ENCODE results near the gene DYNC2I2.
"Not testable (repeated sequence)": the region's sequence is repeated elsewhere in the genome, so short reads cannot be mapped to it uniquely, and the experiment has no call there.

Gene DYNC2I2

DNA sequence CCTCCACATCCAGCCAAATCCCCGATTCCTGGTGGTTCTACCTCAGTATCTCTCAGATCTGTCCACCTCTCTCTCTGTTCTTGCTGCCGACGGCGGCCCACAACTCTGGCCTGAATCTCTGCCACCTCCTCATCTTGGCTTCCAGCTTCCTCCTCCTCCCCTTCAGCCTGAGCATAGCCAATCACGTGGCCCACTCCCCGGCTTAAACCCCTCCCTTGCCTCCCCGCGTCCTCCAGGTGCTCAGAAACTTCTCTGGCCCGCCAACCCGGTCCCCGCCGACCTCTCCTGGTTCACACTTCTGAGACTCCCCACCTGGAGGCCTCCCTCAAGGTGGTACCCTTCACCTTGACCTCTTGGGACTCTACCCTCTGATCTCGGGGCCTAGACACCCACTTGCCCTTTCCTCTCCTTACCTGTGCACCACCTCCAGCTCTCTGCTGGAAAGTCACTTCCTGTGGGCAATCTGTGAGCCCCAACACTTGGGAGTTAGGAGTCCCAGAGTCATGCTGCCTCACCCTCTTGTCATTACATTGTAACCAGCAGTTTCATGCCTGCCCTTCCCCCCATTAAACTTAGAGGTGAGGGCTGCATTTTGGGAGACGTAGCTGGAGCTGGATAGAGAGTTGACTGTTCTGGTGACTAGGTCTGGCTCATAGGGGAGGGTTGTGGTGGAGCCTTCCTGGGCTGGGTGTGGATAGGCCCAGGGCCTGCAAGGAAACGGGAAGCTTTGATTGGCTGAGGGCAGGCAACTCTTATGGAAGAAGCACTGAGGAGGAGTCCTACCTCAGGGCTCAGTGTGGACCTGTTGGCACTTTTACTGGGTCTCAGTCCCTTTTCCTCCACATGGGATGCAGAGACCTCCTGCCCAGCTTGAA lies 27.9 kb upstream of the DYNC2I2 start:
- peak overlapping the region; percentile 18 for H3K27ac ChIP-seq (ENCODE audit: low read depth, low read length)

DNA sequence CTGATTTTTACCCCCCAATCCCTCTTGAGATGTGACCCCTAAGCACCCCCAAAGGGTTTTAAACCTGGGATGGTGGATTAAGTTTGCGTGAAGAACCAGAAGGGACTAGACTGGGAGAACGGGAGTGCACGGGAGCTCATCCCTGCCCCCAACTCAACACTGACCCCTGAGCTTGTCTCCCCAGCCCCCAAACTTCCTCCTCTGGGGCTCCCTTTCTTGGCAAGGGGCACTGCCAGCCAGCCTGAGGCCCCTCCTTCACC lies 27.3 kb upstream of the DYNC2I2 start:
- no peaks in the 10 kb centered on the region for H3K36me3 ChIP-seq (ENCODE audit: insufficient read depth, low read length)
- peak overlapping the region; percentile 18 for H3K27ac ChIP-seq (ENCODE audit: low read depth, low read length)
- peak overlapping the region; percentile 45 for H3K9ac ChIP-seq (ENCODE audit: low read length)
- H3K27me3 ChIP-seq (ENCODE audit: control insufficient read depth in 1 of 2, insufficient read depth in 2 of 2, low read length in 2 of 2), result no peaks in the 10 kb centered on the region
- H3K9me3 ChIP-seq (ENCODE audit: low read length), result no peaks in the 10 kb centered on the region
- peaks cover 13% of the 10 kb centered on the region for H3K4me1 ChIP-seq (ENCODE audit: insufficient read depth, low read length)
- peak overlapping the region; percentile 39 to 81 for H3K4me3 ChIP-seq (ENCODE audit: low read depth in 1 of 2, low read length in 2 of 2)

More for the DNA sequence above, 27.9 kb upstream of the DYNC2I2 start:
- Histone ChIP-seq H3K27me3 (ENCODE audit: control insufficient read depth in 1 of 2, insufficient read depth in 2 of 2, low read length in 2 of 2) (no peaks in the 10 kb centered on the region), H3K9me3 (ENCODE audit: low read length) (no peaks in the 10 kb centered on the region), H3K36me3 (ENCODE audit: insufficient read depth, low read length) (no peaks in the 10 kb centered on the region), H3K4me3 (ENCODE audit: low read depth in 1 of 2, low read length in 2 of 2) (peak overlapping the region; percentile 39 to 81), H3K4me1 (ENCODE audit: insufficient read depth, low read length) (peaks cover 13% of the 10 kb centered on the region), H3K9ac (ENCODE audit: low read length) (peak overlapping the region; percentile 45)

DNA sequence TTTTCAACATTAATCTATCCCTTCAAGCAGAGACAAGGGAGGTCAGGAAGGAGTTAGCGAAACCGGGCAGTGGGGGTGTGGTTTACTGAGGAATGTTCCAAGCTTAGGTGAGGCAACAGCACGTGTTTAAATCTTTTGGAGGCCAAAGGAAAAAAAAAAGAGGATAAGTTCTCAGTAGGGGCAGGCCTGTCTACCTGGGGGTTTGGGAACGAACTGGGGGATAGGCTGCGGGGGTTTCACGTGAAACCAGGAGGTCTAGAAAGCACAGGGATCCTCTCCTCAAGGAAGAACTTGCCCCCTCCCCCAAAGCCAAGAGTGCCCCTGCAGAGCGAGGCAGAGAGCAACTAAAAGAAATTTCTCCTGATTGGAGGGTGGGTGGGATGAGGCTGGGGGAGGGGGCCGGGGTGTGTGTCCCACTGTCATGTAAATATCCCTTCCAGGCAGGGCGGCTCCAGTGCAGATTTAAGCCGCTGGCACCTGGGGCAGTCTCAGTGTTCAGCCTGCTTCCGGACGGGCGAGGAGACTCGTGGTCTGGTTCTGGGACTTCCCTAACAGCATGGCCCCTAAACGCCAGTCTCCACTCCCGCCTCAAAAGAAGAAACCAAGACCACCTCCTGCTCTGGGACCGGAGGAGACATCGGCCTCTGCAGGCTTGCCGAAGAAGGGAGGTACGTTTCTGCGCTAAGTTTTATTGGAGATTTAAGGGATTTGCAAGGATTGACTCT lies 26.9 kb upstream of the DYNC2I2 start:
- Histone ChIP-seq H3K4me1 (ENCODE audit: insufficient read depth, low read length) (peaks cover 13% of the 10 kb centered on the region), H3K9me3 (ENCODE audit: low read length) (no peaks in the 10 kb centered on the region), H3K27me3 (ENCODE audit: control insufficient read depth in 1 of 2, insufficient read depth in 2 of 2, low read length in 2 of 2) (no peaks in the 10 kb centered on the region), H3K4me3 (ENCODE audit: low read depth in 1 of 2, low read length in 2 of 2) (peak overlapping the region; percentile 39 to 81), H3K27ac (ENCODE audit: low read depth, low read length) (peak overlapping the region; percentile 18), H3K36me3 (ENCODE audit: insufficient read depth, low read length) (no peaks in the 10 kb centered on the region), H3K9ac (ENCODE audit: low read length) (peak overlapping the region; percentile 45)

DNA sequence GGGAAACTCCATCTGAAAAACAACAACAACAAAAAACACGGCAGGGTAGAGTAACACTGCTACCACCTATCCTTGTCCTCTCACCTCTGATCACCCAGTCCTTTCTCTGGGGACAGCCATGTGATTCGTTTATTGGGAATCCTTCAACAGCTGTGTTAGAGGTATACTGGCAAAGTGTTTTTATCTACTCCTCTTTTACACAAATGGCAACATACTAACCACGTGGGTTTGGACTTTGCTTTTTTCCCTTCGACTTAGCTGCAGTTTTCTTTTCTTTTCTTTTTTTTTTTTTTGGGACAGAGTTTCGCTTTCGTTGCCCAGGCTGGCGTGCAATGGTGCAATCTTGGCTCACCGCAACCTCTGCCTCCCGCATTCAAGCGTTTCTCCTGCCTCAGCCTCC lies 21.1 kb upstream of the DYNC2I2 start:
- H3K4me1 ChIP-seq (ENCODE audit: insufficient read depth, low read length), result no peaks in the 10 kb centered on the region
- no peak overlapping the region for H3K4me3 ChIP-seq (ENCODE audit: low read depth in 1 of 2, low read length in 2 of 2)
- no peak overlapping the region for H3K27ac ChIP-seq (ENCODE audit: low read depth, low read length)
- no peaks in the 10 kb centered on the region for H3K36me3 ChIP-seq (ENCODE audit: insufficient read depth, low read length)
- H3K9me3 ChIP-seq (ENCODE audit: low read length), result no peaks in the 10 kb centered on the region
- H3K27me3 ChIP-seq (ENCODE audit: control insufficient read depth in 1 of 2, insufficient read depth in 2 of 2, low read length in 2 of 2), result no peaks in the 10 kb centered on the region
- H3K9ac ChIP-seq (ENCODE audit: low read length), result no peak overlapping the region

DNA sequence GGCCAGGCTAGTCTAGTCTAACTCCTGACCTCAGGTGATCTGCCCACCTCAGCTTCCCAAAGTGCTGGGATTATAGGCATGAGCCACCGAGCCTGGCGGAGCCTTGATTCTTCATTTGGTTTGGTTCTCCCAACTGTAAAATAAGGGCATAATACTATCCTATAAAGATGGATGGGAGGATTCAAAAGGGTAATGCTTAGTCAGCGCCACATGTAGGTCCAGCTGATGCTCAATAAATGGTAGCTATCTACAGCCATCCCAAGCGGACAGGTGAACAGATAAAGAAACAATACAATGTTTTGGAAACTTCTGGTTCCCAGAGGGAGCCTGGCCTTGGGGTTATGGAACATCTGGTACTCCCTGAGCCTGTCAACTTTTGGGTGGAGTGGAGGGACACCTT lies 18.7 kb upstream of the DYNC2I2 start:
- H3K9ac ChIP-seq (ENCODE audit: low read length), result no peak overlapping the region
- no peaks in the 10 kb centered on the region for H3K36me3 ChIP-seq (ENCODE audit: insufficient read depth, low read length)
- no peak overlapping the region for H3K4me3 ChIP-seq (ENCODE audit: low read depth in 1 of 2, low read length in 2 of 2)
- no peak overlapping the region for H3K27ac ChIP-seq (ENCODE audit: low read depth, low read length)
- H3K9me3 ChIP-seq (ENCODE audit: low read length), result no peaks in the 10 kb centered on the region
- H3K4me1 ChIP-seq (ENCODE audit: insufficient read depth, low read length), result no peaks in the 10 kb centered on the region
- H3K27me3 ChIP-seq (ENCODE audit: control insufficient read depth in 1 of 2, insufficient read depth in 2 of 2, low read length in 2 of 2), result no peaks in the 10 kb centered on the region

DNA sequence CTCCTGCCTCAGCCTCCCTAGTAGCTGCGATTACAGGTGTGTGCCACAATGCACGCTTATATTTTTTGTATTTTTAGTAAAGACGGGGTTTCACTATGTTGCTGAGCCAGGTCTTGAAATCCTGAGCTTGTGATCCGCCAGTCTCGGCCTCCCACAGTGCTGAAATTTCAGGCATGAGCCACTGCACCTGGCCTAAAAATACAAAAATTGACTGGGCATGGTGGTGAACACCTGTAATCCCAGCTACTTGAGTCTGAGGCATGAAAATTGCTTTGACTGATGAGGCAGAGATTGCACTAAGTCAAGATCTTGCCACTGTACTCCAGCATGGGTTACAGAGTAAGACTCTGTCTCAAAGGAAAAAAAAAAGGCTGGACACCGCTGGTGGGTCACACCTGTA lies 13.1 kb upstream of the DYNC2I2 start:
- Histone ChIP-seq H3K4me1 (ENCODE audit: insufficient read depth, low read length) (no peaks in the 10 kb centered on the region), H3K9ac (ENCODE audit: low read length) (no peak overlapping the region), H3K27me3 (ENCODE audit: control insufficient read depth in 1 of 2, insufficient read depth in 2 of 2, low read length in 2 of 2) (no peaks in the 10 kb centered on the region), H3K36me3 (ENCODE audit: insufficient read depth, low read length) (no peaks in the 10 kb centered on the region), H3K9me3 (ENCODE audit: low read length) (no peaks in the 10 kb centered on the region), H3K4me3 (ENCODE audit: low read depth in 1 of 2, low read length in 2 of 2) (no peak overlapping the region), H3K27ac (ENCODE audit: low read depth, low read length) (no peak overlapping the region)

DNA sequence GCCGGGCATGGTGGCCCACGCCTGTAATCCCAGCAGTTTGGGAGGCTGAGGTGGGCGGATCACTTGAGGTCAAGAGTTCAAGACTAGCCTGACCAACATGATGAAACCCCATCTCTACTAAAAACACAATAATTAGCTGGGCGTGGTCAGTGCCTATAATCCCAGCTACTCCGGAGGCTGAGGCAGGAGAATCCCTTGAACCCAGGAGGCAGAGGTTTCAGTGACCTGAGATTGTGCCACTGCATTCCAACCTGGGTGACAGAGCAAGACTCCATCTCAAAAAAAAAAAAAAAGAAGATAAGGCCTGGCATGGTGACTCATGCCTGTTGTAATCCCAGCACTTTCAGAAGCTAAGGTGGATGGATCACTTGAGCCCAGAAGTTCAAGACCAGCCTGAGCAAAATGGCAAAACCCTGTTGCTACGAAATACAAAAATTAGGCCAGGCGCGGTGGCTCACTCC lies 9.9 kb upstream of the DYNC2I2 start:
- H3K27me3 ChIP-seq (ENCODE audit: control insufficient read depth in 1 of 2, insufficient read depth in 2 of 2, low read length in 2 of 2); H3K27ac ChIP-seq (ENCODE audit: low read depth, low read length); H3K9ac ChIP-seq (ENCODE audit: low read length); H3K36me3 ChIP-seq (ENCODE audit: insufficient read depth, low read length); H3K4me1 ChIP-seq (ENCODE audit: insufficient read depth, low read length); H3K4me3 ChIP-seq (ENCODE audit: low read depth in 1 of 2, low read length in 2 of 2); H3K9me3 ChIP-seq (ENCODE audit: low read length): not testable (repeated sequence)

DNA sequence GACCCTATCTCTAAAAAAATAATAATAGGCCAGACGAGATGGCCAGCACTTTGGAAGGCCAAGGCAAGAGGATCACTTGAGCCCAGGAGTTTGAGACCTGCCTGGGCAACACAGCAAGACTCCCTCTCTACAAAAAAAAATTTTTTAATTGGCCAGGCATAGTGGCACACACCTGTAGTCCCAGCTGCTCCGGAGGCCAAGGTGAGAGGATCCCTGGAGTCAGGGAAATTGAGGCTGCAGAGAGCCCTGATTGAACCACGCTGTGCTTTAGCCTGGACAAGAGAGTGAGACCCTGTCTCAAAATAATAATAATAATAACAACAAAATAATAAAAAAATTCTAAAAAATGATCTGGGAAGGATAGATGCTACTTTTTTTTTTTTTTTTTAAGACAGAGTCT lies 1.1 kb upstream of the DYNC2I2 start:
- Histone ChIP-seq H3K4me3 (ENCODE audit: low read depth in 1 of 2, low read length in 2 of 2) (no peak overlapping the region), H3K9ac (ENCODE audit: low read length) (no peak overlapping the region), H3K27me3 (ENCODE audit: control insufficient read depth in 1 of 2, insufficient read depth in 2 of 2, low read length in 2 of 2) (no peaks in the 10 kb centered on the region), H3K4me1 (ENCODE audit: insufficient read depth, low read length) (peaks cover 3% of the 10 kb centered on the region), H3K36me3 (ENCODE audit: insufficient read depth, low read length) (no peaks in the 10 kb centered on the region), H3K27ac (ENCODE audit: low read depth, low read length) (no peak overlapping the region), H3K9me3 (ENCODE audit: low read length) (no peaks in the 10 kb centered on the region)

DNA sequence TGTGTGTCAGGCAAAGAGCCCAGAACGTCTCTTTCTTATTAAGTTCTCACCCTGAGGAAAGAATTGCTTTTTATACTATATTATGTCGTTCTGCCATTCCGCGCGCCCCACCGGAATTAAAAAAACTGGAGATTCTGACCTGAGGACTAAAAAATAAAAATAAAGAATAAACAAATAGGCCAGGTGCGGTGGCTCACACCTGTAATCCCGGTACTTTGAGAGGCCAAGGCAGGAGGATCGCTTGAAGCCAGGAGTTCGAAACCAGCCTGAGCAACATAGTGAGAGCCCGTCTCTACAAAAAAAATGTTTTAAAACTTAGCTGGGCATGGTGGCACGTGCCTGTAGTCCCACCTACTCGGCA lies 677 bp upstream of the DYNC2I2 start:
- Histone ChIP-seq H3K4me3 (ENCODE audit: low read depth in 1 of 2, low read length in 2 of 2) (peak overlapping the region in 1 of 2 donors; percentile 92), H3K27ac (ENCODE audit: low read depth, low read length) (peak overlapping the region; percentile 87), H3K36me3 (ENCODE audit: insufficient read depth, low read length) (no peaks in the 10 kb centered on the region), H3K9ac (ENCODE audit: low read length) (peak overlapping the region; percentile 81), H3K4me1 (ENCODE audit: insufficient read depth, low read length) (peaks cover 3% of the 10 kb centered on the region), H3K27me3 (ENCODE audit: control insufficient read depth in 1 of 2, insufficient read depth in 2 of 2, low read length in 2 of 2) (no peaks in the 10 kb centered on the region), H3K9me3 (ENCODE audit: low read length) (no peaks in the 10 kb centered on the region)

DNA sequence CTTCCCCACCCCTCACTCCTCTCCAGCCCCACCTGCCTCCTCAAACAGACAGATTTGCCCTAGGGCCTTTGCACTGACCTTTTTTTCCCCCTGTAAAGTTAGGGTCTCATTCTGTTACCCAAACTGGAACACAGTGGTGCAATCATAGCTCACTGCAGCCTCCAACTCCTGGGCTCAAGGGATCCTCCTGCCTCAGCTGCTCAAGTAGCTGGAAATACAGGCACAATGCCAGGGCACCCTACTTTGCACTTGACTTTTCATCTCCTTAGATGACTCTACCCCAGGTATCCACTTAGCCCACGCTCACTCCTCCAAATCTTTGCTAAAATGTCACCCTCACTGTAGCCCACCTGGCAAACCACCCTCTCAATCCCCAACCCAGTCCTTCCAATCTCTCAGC lies 2.2 kb downstream of the DYNC2I2 start:
- Histone ChIP-seq H3K27ac (ENCODE audit: low read depth, low read length) (no peak overlapping the region), H3K9ac (ENCODE audit: low read length) (no peak overlapping the region), H3K9me3 (ENCODE audit: low read length) (no peaks in the 10 kb centered on the region), H3K36me3 (ENCODE audit: insufficient read depth, low read length) (no peaks in the 10 kb centered on the region), H3K27me3 (ENCODE audit: control insufficient read depth in 1 of 2, insufficient read depth in 2 of 2, low read length in 2 of 2) (no peaks in the 10 kb centered on the region), H3K4me1 (ENCODE audit: insufficient read depth, low read length) (peaks cover 3% of the 10 kb centered on the region), H3K4me3 (ENCODE audit: low read depth in 1 of 2, low read length in 2 of 2) (no peak overlapping the region)

DNA sequence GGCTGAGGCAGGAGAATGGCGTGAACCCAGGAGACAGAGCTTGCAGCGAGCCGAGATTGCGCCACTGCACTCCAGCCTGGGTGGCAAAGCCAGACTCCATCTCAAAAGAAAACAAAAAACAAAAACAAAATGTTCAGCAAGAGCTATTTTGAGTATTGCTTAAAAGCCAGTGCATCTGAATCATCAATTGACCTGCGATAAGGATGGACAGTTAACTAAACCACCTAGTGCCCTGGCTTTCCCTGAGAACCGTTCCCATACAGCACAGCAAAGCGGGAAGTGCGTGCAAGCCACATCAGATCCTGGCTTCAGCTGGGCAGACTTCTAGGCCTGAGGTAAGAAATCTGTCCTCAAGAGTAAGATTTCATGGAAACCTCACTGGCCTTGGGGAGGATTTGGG lies 2.7 kb downstream of the DYNC2I2 start:
- H3K9me3 ChIP-seq (ENCODE audit: low read length), result no peaks in the 10 kb centered on the region
- peaks cover 3% of the 10 kb centered on the region for H3K4me1 ChIP-seq (ENCODE audit: insufficient read depth, low read length)
- no peak overlapping the region for H3K4me3 ChIP-seq (ENCODE audit: low read depth in 1 of 2, low read length in 2 of 2)
- H3K36me3 ChIP-seq (ENCODE audit: insufficient read depth, low read length), result no peaks in the 10 kb centered on the region
- H3K9ac ChIP-seq (ENCODE audit: low read length), result no peak overlapping the region
- no peak overlapping the region for H3K27ac ChIP-seq (ENCODE audit: low read depth, low read length)
- no peaks in the 10 kb centered on the region for H3K27me3 ChIP-seq (ENCODE audit: control insufficient read depth in 1 of 2, insufficient read depth in 2 of 2, low read length in 2 of 2)

DNA sequence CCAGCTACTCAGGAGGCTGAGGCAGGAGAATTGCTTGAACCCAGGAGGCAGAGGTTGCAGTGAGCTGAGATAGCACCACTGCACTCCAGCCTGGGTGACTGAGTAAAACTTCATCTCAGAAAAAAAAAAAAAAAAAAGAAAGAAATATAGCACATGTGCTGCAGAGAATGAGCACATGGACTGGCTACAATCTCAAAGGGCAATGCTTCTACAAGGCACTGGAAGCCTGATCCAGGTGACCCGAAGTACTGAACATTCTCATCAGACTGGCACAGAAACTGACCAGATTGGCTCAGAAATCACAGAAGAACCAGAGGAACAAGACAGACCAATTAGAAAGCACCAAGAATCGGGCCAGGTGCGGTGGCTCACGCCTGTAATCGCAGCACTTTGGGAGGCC lies 4.8 kb downstream of the DYNC2I2 start:
- Histone ChIP-seq H3K9me3 (ENCODE audit: low read length) (no peaks in the 10 kb centered on the region), H3K27ac (ENCODE audit: low read depth, low read length) (no peak overlapping the region), H3K36me3 (ENCODE audit: insufficient read depth, low read length) (no peaks in the 10 kb centered on the region), H3K4me3 (ENCODE audit: low read depth in 1 of 2, low read length in 2 of 2) (no peak overlapping the region), H3K9ac (ENCODE audit: low read length) (no peak overlapping the region), H3K4me1 (ENCODE audit: insufficient read depth, low read length) (peaks cover 3% of the 10 kb centered on the region), H3K27me3 (ENCODE audit: control insufficient read depth in 1 of 2, insufficient read depth in 2 of 2, low read length in 2 of 2) (no peaks in the 10 kb centered on the region)
